T-helper 1 cell (primary cell): Measurements from ENCODE around the gene MKRN2OS.

Source experiments
- DNase-seq, 5 donors: peaks; one replicate each; pipeline ENCODE4 v3.0.0-alpha.2; 2012 to 2020

Gene MKRN2OS

DNA sequence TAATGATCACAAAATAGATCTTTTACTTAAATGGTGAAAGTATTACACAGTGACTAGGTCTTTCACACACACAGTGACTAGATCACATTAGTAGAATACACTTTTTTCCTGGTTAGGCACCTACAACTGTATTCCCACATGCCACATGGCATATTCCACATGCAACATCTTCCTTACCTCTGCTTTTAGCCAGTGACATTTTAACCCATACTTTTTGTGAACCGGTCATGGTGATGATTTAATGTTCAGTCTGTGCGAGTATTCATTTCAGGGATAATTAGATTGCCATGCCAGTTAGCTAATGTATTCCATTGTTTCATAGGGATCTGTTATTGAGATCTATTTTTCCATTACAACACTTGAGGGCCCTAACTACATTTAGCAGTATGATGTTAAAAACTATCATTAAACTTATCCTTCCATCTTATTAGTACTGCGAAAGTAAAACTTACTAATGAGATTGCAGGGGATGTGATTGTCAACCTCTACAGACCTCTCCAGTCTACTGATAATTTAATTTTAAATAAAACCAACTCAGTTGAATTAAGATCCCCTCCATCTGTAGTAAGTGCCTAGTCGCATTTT is 32.7 kb downstream of the MKRN2OS start:
- DNase-seq, result no peak

GRCh38 chr3:12509466-12509865 is 35.8 kb downstream of the MKRN2OS start:
- DNase-seq, result no peak

DNA sequence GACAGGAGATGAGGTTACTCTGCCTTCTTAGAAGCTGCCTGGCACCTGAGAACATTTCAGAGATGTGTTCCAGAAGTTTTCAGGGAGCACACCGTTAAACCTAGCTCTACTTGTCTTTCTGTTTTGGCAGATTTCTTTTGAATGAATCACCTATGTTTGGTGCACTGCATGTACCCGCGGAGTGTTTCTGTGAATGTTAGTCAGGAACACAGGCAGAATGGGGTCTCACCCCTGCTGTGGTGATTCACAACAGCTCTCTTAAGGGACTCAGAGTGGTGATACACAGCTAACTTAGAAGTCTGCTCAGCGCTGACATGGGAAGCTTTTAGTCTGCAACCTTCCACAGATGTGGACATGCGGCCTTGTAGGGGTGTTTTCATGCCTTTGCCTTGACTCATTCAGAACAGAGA is 37.0 kb downstream of the MKRN2OS start:
- DNase-seq, result no peak

DNA sequence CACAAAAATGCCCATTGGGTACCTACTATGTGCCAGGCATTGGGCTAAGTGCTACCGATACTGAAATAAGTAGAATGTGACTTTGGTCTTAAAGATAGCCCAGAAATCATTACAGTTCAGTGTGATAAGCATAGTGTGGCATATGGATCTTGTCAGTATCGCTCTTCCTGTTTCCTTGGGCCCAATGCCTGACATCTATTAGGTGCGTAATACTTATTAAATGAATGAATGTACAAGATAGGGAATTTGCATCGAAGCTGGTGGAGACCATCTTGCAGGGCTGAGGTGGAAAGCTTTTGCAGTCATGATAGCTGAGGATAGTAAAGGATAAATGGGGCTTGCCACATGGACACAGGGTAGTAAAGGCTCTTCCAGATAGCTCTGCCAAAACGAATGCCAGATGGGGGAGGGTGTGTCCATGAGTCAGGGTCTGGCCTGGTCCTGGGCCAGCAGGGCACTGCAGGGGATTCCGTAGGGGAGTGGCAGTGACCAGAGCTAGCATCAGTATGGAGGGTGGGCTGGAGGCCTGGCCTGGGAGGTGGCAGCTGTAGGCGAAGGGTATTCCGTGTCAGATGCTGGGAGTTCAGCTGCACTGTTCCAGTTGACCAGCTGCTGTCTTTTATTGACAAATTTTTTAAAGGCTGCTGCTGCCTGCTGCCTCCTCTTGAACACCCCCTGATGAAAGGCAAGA is 37.6 kb downstream of the MKRN2OS start:
- DNase-seq, result no peak

DNA sequence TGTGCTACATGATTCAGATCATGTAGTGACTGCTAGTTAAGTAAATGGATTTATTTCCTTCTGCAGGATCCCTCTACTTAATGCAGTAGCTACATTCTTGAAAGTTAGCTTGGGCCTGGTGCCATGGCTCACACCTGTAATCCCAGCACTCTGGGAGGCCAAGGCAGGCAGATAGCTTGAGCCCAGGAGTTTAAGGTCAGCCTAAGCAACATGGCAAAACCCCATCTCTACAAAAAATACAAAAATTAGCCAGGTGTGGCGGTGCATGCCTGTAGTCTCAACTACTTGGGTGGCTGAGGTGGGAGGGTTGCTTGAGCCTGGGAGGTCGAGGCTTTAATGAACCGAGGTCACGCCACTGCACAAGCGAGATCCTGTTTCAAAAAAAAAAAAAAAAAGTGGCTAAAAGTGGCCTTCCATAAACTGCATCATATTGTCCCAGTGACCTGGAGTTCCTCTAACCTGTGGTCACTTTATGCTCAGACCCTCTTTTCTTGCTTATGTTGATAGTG is 39.0 kb downstream of the MKRN2OS start:
- no peak for DNase-seq

DNA sequence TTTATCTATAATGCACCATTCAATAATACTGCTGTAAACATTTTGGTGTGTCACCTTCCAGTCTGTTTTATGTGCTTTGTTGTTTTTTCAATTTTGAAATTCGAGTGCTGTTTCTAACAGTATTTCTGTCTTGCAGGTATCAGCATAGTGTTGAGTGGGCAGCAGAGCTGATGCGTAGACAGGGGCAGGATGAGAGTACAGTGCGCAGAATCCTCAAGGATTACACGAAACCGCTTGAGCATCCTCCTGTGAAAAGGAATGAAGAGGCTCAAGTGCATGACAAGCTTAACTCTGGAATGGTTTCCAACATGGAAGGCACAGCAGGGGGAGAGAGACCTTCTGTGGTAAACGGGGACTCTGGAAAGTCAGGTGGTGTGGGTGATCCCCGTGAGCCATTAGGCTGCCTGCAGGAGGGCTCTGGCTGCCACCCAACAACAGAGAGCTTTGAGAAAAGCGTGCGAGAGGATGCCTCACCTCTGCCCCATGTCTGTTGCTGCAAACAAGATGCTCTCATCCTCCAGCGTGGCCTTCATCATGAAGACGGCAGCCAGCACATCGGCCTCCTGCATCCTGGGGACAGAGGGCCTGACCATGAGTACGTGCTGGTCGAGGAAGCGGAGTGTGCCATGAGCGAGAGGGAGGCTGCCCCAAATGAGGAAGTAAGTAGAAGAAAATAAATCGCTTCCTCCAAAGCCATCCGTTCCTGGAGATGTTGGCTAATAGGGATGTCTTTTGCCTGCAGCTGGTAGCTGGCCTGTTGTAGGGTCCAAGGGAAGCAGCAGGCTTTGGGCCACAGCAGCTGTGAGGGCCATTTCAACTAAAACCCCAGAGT is 42.0 kb downstream of the MKRN2OS start:
- DNase-seq, result no peak

GRCh38 chr3:12501360-12502020 is 43.8 kb downstream of the MKRN2OS start:
- DNase-seq, result no peak

- no peak for DNase-seq
Observed at GRCh38 chr3:12499474-12499873, 45.8 kb downstream of the MKRN2OS start.

DNA sequence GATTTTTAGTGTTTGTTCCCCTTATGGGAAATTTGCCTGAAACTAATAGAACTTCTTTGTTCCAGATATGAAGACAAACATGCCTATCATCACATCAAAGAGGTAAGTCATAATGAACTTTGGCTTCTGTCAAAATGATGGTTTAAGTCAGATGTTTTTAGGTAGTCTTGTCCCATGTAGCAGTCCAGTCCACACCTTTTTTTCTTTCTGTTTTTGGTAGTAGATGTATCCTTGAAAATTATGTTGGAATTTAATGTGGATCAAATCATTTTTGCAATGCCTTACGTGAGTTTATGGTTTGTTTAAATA is 48.9 kb downstream of the MKRN2OS start:
- DNase-seq, result no peak

DNA sequence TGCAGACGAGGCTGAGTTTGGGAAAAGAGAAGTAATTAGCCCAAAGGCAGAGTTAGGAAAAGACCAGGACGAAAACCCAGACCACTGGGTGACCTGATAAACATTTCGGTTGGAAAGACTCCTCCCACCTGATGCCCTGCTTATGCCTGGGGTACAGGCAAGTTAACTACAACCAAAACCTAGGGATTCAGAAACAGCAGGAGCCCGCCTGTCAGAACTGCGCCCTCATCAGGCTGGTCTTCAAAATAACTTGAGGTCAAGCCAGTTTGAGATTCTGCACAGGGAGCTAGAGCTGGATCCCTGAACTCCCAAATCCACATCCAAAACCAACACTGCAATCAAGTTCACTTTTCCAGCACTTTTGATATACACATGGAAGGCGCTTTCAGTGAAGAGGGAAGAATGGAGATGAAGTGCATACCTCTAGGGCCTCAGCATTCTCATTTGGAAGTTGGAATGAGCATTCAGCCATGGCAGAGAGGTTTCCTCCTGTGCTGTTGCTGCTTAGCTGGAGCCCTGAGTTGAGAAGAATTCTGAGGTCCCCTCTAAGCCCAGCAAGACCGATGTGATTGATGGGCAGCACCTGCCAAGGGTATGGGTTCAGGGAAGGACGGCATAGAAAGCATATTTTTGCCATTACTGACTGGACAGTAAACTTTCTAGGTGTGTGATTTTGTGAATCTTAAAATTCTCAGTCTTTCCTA is 49.4 kb downstream of the MKRN2OS start:
- no peak for DNase-seq

DNA sequence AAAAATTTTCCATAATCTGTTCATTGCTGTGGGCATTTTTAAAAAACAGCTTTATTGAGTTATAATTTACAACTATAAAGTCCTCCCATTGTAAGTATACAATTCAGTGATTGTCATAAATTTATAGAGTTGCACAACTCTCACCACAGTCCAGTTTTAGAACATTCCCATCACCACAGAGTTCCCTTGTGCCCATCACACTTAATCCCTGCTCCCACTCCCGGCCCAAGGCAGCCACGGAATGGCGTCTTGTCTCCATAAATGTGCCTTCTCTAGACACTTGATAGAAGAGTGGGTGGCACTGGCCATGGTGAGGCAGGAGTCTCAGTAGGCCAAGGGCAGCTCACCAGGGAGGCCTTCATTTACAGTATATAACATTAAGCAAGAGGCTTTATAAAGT is 54.8 kb downstream of the MKRN2OS start:
- no peak for DNase-seq

DNA sequence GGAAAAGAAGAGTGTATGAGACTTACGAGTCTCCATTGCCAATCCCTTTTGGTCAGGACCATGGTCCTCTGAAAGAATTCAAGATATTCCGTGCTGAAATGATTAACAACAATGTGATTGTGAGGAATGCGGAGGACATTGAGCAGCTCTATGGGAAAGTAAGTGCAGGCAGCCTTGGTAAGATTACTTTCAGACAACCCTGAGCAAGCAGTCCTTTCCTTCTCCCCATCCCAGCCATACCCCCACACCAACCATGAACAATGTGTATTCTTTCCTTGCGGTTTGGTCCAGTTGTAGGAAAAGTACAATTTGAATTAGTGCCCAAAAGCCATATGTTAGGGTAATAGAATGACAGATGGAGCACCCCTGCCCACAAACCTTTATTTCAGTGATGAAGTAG is 55.5 kb downstream of the MKRN2OS start:
- DNase-seq, result no peak
